ENCODE results near the gene NIF3L1. TPM values are rescaled to one million over a fixed set of nuclear protein-coding genes. Genes with fewer than 3 reads are reported as not detected.

Gene NIF3L1
- total and polyA plus RNA-seq, 2 of the 13 experiments (the other 11 are each of a cell fraction or from before 2014, with no cell fraction given): 67.9 to 75.2 TPM

GRCh38 chr2:200888704-200889625 is at the start of gene NIF3L1, which contains the start of gene PPIL3 (continued):
- TF ChIP-seq NFAT5 (CRISPR knock-in tag; IDR thresholded peaks at IDR 0.05) (peak; percentile 72; the same call in 1 of the 2 replicates), ZC3H13 (CRISPR knock-in tag; IDR thresholded peaks at IDR 0.05) (0 out of 2 replicates have a peak, but pooled peaks have one; percentile 17), RXRA (CRISPR knock-in tag; IDR thresholded peaks at IDR 0.05) (peak; percentile 79), ZNF256 (CRISPR knock-in tag; conservative IDR thresholded peaks at IDR 0.05) (0 out of 2 replicates have a peak, but pooled peaks have one; percentile 75), MAFF (IDR thresholded peaks at IDR 0.05; ENCODE audit: low read depth, low read length) (no peak), ZBTB39 (CRISPR knock-in tag; IDR thresholded peaks at IDR 0.05) (no peak), ZSCAN30 (CRISPR knock-in tag; IDR thresholded peaks at IDR 0.05) (no peak; the same call in 1 of the 2 replicates), ZBTB10 (CRISPR knock-in tag; IDR thresholded peaks at IDR 0.05; ENCODE audit: borderline replicate concordance) (peak; percentile 57; the same call in 1 of the 2 replicates), ZSCAN29 (CRISPR knock-in tag; conservative IDR thresholded peaks at IDR 0.05) (peak; percentile 4; the same call in 1 of the 2 replicates), DPF2 (CRISPR knock-in tag; IDR thresholded peaks at IDR 0.05; ENCODE audit: borderline replicate concordance, low read depth) (no peak), BRF2 (CRISPR knock-in tag; IDR thresholded peaks at IDR 0.05) (no peak), TIGD3 (CRISPR knock-in tag; IDR thresholded peaks at IDR 0.05; ENCODE audit: borderline replicate concordance) (0 out of 2 replicates have a peak, but pooled peaks have one; percentile 14), FOXO1 (CRISPR knock-in tag; IDR thresholded peaks at IDR 0.05) (no peak), SMARCC2 (IDR thresholded peaks at IDR 0.05) (no peak), ZNF652 (CRISPR knock-in tag; IDR thresholded peaks at IDR 0.05; ENCODE audit: borderline replicate concordance, low read depth) (no peak; the same call in 1 of the 2 replicates)
